ENCODE data around the gene NPAS4. TPM values are rescaled to one million over a fixed set of nuclear protein-coding genes. Genes with fewer than 3 reads are reported as not detected.

Gene NPAS4
- total and polyA plus RNA-seq, 2 of the 13 experiments (the other 11 are each of a cell fraction or from before 2014, with no cell fraction given): not detected

- TF ChIP-seq ARID5B (CRISPR knock-in tag; IDR thresholded peaks at IDR 0.05): 0 out of 2 replicates have a peak, but pooled peaks have one; percentile 21
- TF ChIP-seq, protein P1, sequence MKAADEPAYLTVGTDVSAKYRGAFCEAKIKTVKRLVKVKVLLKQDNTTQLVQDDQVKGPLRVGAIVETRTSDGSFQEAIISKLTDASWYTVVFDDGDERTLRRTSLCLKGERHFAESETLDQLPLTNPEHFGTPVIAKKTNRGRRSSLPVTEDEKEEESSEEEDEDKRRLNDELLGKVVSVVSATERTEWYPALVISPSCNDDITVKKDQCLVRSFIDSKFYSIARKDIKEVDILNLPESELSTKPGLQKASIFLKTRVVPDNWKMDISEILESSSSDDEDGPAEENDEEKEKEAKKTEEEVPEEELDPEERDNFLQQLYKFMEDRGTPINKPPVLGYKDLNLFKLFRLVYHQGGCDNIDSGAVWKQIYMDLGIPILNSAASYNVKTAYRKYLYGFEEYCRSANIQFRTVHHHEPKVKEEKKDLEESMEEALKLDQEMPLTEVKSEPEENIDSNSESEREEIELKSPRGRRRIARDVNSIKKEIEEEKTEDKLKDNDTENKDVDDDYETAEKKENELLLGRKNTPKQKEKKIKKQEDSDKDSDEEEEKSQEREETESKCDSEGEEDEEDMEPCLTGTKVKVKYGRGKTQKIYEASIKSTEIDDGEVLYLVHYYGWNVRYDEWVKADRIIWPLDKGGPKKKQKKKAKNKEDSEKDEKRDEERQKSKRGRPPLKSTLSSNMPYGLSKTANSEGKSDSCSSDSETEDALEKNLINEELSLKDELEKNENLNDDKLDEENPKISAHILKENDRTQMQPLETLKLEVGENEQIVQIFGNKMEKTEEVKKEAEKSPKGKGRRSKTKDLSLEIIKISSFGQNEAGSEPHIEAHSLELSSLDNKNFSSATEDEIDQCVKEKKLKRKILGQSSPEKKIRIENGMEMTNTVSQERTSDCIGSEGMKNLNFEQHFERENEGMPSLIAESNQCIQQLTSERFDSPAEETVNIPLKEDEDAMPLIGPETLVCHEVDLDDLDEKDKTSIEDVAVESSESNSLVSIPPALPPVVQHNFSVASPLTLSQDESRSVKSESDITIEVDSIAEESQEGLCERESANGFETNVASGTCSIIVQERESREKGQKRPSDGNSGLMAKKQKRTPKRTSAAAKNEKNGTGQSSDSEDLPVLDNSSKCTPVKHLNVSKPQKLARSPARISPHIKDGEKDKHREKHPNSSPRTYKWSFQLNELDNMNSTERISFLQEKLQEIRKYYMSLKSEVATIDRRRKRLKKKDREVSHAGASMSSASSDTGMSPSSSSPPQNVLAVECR (CRISPR knock-in tag; IDR thresholded peaks at IDR 0.05; ENCODE audit: borderline replicate concordance): no peak
- no peak for TF ChIP-seq ZNF326 (CRISPR knock-in tag; IDR thresholded peaks at IDR 0.05; ENCODE audit: borderline replicate concordance)
- no peak for TF ChIP-seq ZNF569 (CRISPR knock-in tag; IDR thresholded peaks at IDR 0.05; ENCODE audit: borderline replicate concordance)
- no peak for TF ChIP-seq KDM4B (CRISPR knock-in tag; IDR thresholded peaks at IDR 0.05)
- TF ChIP-seq THAP11 (CRISPR knock-in tag; IDR thresholded peaks at IDR 0.05): 0 out of 2 replicates have a peak, but pooled peaks have one; percentile 47
- no peak for TF ChIP-seq TBX3 (IDR thresholded peaks at IDR 0.05; ENCODE audit: borderline replicate concordance)
- 0 out of 2 replicates have a peak, but pooled peaks have one; percentile 53 for TF ChIP-seq SP140L (CRISPR knock-in tag; IDR thresholded peaks at IDR 0.05; ENCODE audit: borderline replicate concordance)
- TF ChIP-seq HMGXB4 (CRISPR knock-in tag; IDR thresholded peaks at IDR 0.05; ENCODE audit: borderline replicate concordance in 1 of 2, low read depth in 1 of 2): peak; percentile 22 to 54; a peak in 1 of 4 replicates
- TF ChIP-seq ELF1 (CRISPR knock-in tag; IDR thresholded peaks at IDR 0.05): peak; percentile 26; the same call in 1 of the 2 replicates
- TF ChIP-seq POGZ (CRISPR knock-in tag; IDR thresholded peaks at IDR 0.05): 0 out of 2 replicates have a peak, but pooled peaks have one; percentile 14
- TF ChIP-seq CREB1 (IDR thresholded peaks at IDR 0.05): no peak
- TF ChIP-seq CREB1 (CRISPR knock-in tag; IDR thresholded peaks at IDR 0.05): peak; percentile 52
- TF ChIP-seq JARID2 (CRISPR knock-in tag; IDR thresholded peaks at IDR 0.05; ENCODE audit: insufficient replicate concordance): no peak
- peak; percentile 59 for TF ChIP-seq STAG1 (CRISPR knock-in tag; IDR thresholded peaks at IDR 0.05)
- TF ChIP-seq KDM2A (CRISPR knock-in tag; IDR thresholded peaks at IDR 0.05; ENCODE audit: borderline replicate concordance, low read depth): peak; percentile 54; the same call in 1 of the 2 replicates
- TF ChIP-seq CREM (IDR thresholded peaks at IDR 0.05): peak; percentile 25; the same call in 1 of the 2 replicates
- TF ChIP-seq CREM (CRISPR knock-in tag; IDR thresholded peaks at IDR 0.05): no peak
- peak; percentile 60; the same call in 1 of the 2 replicates for TF ChIP-seq CEBPG (CRISPR knock-in tag; IDR thresholded peaks at IDR 0.05)
- 0 out of 2 replicates have a peak, but pooled peaks have one; percentile 30 for TF ChIP-seq ZNF792 (CRISPR knock-in tag; IDR thresholded peaks at IDR 0.05)
These were observed 34.4 kb upstream of the NPAS4 start (continued) for GRCh38 chr11:66386171-66387069.

All from HepG2 (cell line).